ENCODE results near the gene EIF5A.

- TF ChIP-seq USF1 (CRISPR knock-in tag; IDR thresholded peaks at IDR 0.05) (no peak), CHD4 (IDR thresholded peaks at IDR 0.05; ENCODE audit: insufficient read depth, insufficient replicate concordance, low read depth, low read length, poor library complexity, severe bottlenecking) (no peak), ZKSCAN1 (IDR thresholded peaks at IDR 0.05; ENCODE audit: low read depth, low read length) (no peak), SMARCA4 (IDR thresholded peaks at IDR 0.05) (no peak), CTCF (IDR thresholded peaks at IDR 0.05 in 2 of 3, conservative IDR thresholded peaks at IDR 0.05 in 1 of 3; ENCODE audit: insufficient read depth in 2 of 3, low read depth in 1 of 3, low read length in 3 of 3) (no peak)
Observed at GRCh38 chr17:7317161-7317803, 9.9 kb downstream of the EIF5A start.
